GM21381 (cell line): ENCODE measurements around the gene ZNF226.
"Not testable (repeated sequence)": the region's sequence is repeated elsewhere in the genome, so short reads cannot be mapped to it uniquely, and the experiment has no call there.

Experiments
- ATAC-seq: cut with Tn5 transposase; IDR thresholded peaks from one replicate; pipeline ENCODE4 v1.9.1; 2021; ENCODE audit warnings: mild to moderate bottlenecking, moderate library complexity; ENCODE audit not compliant: unreplicated experiment

The ZNF226 gene

GRCh38 chr19:44164673-44165512 is at the start of gene ZNF226:
Gene ZNF226 (plus strand): TSS chr19:44165100. CDS start chr19:44170081, 4,981 bp downstream.
- peak; percentile 91 for ATAC-seq

GRCh38 chr19:44121162-44121561 is 43.7 kb upstream of the ZNF226 start:
- not testable (repeated sequence) for ATAC-seq

- no peak for ATAC-seq
Measured at GRCh38 chr19:44131955-44132354, 32.9 kb upstream of the ZNF226 start.

- peak; percentile 86 for ATAC-seq
Measured at GRCh38 chr19:44141191-44142058, 23.5 kb upstream of the ZNF226 start, which contains the start of gene ZNF234. Gene ZNF234 (plus strand): TSS chr19:44141554. CDS start chr19:44144633, 3,079 bp downstream.

GRCh38 chr19:44142059-44142433 is 22.9 kb upstream of the ZNF226 start:
- no peak for ATAC-seq

- ATAC-seq: no peak
Measured at GRCh38 chr19:44149776-44150175, 15.1 kb upstream of the ZNF226 start.

- no peak for ATAC-seq
Measured at GRCh38 chr19:44151491-44151890, 13.4 kb upstream of the ZNF226 start.

GRCh38 chr19:44156475-44156874 is 8.4 kb upstream of the ZNF226 start:
- ATAC-seq: no peak

GRCh38 chr19:44163789-44164188 is 1.1 kb upstream of the ZNF226 start:
- ATAC-seq: no peak

GRCh38 chr19:44164327-44164672 is 600 bp upstream of the ZNF226 start:
- ATAC-seq: no peak

- not testable (repeated sequence) for ATAC-seq
Measured at GRCh38 chr19:44170660-44171059, 5.8 kb downstream of the ZNF226 start.

- ATAC-seq: no peak
Measured at GRCh38 chr19:44176590-44176989, 11.7 kb downstream of the ZNF226 start.

- ATAC-seq: no peak
Measured at GRCh38 chr19:44180968-44181367, 16.1 kb downstream of the ZNF226 start.

GRCh38 chr19:44182145-44182544 is 17.2 kb downstream of the ZNF226 start:
- ATAC-seq: no peak

- no peak for ATAC-seq
Measured at GRCh38 chr19:44190020-44190419, 25.1 kb downstream of the ZNF226 start.

- ATAC-seq: no peak
Measured at GRCh38 chr19:44192127-44192526, 27.2 kb downstream of the ZNF226 start.

- no peak for ATAC-seq
Measured at GRCh38 chr19:44196772-44197171, 31.9 kb downstream of the ZNF226 start.

- no peak for ATAC-seq
Measured at GRCh38 chr19:44202470-44202869, 37.6 kb downstream of the ZNF226 start.

- no peak for ATAC-seq
Measured at GRCh38 chr19:44202974-44203373, 38.1 kb downstream of the ZNF226 start.

- not testable (repeated sequence) for ATAC-seq
Measured at GRCh38 chr19:44203877-44204276, 39.0 kb downstream of the ZNF226 start.

GRCh38 chr19:44204772-44205171 is 39.9 kb downstream of the ZNF226 start:
- no peak for ATAC-seq
